Measurements from ENCODE around the gene DEAF1.
A peak's percentile ranks its signal among the peaks of the same experiment; 100 is the strongest.
"Not testable (repeated sequence)": the region's sequence is repeated elsewhere in the genome, so short reads cannot be mapped to it uniquely, and the experiment has no call there.

The DEAF1 gene

DNA sequence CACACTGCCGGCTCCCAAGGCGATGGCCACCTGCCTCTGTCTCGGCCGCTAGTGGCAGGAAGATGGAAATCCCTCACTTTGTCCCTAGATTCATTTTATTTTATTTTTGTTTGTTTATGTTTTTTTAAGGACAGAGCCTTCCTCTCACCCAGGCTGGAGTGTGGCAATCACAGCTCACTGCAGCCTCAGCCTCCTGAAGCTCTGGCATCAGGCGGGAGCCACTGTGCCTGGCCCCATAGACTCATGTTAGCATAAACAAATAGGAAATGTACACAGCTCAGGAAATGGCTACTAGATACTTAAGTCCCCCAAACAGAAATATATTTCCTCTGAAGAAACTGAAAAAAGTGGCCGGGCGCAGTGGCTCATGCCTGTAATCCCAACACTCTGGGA lies 4.1 kb upstream of the DEAF1 start:
- DNase-seq (ENCODE audit: low read depth) = no peak

DNA sequence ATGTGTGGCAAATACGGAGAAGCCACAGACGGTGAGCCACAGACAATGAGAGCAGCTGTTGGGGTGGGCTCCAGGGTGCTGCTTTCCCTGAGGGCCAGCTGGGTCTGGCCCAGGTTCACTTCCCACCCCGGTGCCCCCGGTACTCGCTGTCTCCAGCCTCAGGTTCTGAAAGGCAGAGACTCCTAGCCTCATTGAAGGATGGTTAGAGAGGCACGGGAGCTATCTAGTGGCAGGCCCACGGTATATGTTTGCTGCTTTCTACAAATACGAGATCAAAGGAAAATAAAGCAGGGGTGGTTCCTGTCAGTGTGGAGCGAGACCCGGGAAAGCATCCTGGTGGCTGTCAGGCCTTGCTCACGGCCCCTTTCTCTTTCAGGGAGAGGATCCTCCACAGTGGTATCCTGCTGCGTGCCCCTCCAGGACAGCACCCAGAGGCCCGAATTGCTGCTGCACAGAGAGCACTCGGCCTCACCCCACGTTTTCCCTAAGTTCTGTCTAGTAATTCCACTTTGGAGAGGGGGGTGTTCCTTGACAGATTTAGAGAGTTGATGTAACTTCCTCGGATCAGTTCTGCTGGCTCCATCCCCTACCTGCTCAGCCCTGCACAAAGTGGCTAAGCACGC lies 3.6 kb upstream of the DEAF1 start:
- DNase-seq (ENCODE audit: low read depth) = no peak

- DNase-seq (ENCODE audit: low read depth) = no peak
Observed at GRCh38 chr11:697811-698311, 2.8 kb upstream of the DEAF1 start.

DNA sequence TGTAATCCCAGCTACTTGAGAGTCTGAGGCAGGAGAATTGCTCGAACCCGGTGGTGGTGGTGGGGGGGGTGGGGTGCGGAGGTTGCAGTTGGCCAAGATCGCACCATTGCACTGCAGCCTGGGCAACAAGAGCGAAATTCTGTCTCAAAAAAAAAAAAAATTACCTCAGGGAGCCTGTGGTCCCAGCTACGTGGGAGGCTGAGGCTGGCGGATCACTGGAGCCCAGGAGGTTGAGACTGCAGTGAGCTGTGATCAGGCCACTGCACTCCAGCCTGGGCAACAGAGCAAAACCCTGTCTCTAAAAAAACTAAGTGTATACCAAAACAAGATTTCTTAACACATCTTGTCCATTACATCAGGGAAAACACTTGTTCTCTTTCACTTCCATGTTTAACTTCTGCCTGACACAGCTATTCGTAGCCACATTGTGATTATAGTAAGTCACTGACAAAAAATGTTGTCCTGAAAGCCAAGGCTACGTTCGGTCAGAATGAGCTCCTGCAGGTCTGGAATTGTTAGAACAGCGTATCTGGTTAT lies 2.0 kb upstream of the DEAF1 start:
- peak; percentile 72 for DNase-seq (ENCODE audit: low read depth)

- peak; percentile 88 for DNase-seq (ENCODE audit: low read depth)
Observed at GRCh38 chr11:695538-696248, 671 bp upstream of the DEAF1 start, which contains the start of gene TMEM80. Gene TMEM80 (plus strand): TSS chr11:695816. CDS start chr11:695828, 12 bp downstream.

DNA sequence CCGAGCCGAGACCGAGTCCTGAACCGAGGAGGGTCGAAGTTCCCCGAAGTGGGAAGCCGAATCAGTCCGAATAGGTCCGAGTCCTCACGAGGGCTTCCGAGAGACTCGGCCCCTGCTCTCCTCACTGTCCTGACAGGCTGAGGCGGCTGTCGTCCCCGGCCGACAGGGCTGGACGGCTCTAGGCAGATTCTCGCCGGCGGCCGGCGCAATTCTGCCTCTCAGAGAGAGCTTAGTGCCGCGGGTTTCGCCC lies 191 bp upstream of the DEAF1 start:
- DNase-seq (ENCODE audit: low read depth) = no peak

GRCh38 chr11:693887-694562 lies 997 bp downstream of the DEAF1 start:
- DNase-seq (ENCODE audit: low read depth) = no peak

- no peak for DNase-seq (ENCODE audit: low read depth)
Observed at GRCh38 chr11:693415-693831, 1.6 kb downstream of the DEAF1 start.

DNA sequence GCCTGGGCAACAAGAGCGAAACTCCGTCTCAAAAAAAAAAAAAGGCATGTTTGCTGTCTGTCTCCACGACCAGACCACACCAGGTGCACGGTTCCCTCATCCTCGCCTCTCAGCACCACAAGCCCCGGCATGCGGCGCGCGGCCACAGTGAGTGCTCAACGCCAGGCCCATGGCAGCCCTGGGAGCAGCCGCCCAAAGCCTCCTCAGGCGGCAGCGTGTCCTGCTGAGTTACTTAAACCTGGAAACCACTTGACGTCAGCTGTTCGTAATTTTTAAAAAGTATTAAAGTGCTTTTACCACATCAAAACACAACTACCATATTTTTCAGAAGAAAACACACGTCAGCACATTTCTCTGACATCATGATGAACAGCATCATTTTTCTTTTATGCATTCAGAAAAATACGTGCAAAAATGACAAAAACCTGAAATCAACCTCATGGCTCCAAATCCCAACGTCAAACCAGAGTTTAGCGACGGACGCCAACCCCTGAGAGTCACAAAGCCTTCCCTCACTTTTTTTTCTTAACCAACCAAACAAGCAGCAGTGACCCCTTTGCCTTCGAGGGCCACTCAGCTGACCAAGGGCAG lies 2.1 kb downstream of the DEAF1 start:
- DNase-seq (ENCODE audit: low read depth) = no peak

GRCh38 chr11:691710-692590 lies 3.1 kb downstream of the DEAF1 start:
- DNase-seq (ENCODE audit: low read depth) = no peak

GRCh38 chr11:690738-691633 lies 4.0 kb downstream of the DEAF1 start:
- DNase-seq (ENCODE audit: low read depth) = no peak

DNA sequence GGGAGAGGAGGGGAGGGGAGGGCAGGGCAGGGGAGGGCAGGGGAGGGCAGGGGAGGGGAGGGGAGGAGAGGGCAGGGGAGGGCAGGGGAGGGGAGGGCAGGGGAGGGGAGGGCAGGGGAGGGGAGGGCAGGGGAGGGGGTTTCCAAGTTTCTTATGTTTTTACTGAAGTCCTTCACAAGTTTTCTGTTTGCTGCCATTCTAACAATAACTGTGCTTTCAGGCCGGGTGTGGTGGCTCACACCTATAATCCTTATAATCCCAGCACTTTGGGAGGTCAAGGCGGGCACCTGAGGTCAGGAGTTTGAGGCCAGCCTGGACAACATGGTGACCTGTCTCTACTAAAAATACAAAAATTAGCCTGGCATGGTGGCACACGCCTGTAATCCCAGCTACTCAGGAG lies 4.8 kb downstream of the DEAF1 start:
- DNase-seq (ENCODE audit: low read depth) = not testable (repeated sequence)

GRCh38 chr11:689625-690024 lies 5.4 kb downstream of the DEAF1 start:
- no peak for DNase-seq (ENCODE audit: low read depth)

DNA sequence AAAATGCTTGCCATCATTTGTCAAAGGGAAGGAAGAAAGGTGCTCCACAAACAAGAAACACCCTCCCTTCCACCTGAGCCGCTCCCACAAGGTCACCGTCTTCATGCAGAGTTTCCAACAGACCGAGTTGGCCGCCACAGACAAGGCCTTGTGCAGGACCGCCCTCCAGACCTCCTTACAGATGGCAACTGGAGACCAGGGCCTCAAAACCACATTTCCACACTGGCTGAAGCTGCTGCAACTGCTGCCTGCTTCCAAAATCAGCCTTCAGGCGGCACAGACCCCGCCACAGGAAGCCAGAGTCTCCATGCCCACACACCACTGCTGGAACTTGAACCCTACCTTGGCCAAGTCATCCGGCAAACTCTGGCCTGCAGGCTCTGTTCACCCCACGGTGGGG lies 6.3 kb downstream of the DEAF1 start:
- no peak for DNase-seq (ENCODE audit: low read depth)

GRCh38 chr11:687751-688150 lies 7.3 kb downstream of the DEAF1 start:
- no peak for DNase-seq (ENCODE audit: low read depth)

- no peak for DNase-seq (ENCODE audit: low read depth)
Observed at GRCh38 chr11:686451-687243, 8.4 kb downstream of the DEAF1 start.

DNA sequence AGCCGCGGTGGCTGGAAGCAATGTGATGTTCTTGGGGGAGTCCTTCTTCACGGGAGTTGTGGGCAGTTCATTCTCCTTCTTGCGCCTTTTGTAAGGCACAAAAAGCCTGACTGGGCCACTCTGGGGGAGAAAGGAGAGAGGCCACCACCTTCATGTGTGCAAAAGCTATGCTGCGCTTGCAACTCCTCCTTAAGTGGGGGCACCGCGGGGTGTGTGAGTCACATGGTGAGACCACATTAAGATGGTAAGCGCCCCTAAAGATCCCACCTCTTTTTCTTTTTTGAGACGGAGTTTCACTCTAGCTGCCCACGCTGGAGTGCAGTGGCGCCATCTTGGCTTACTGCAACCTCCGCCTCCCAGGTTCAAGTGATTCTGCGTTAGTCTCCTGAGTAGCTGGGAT lies 14.1 kb downstream of the DEAF1 start:
- no peak for DNase-seq (ENCODE audit: low read depth)

DNA sequence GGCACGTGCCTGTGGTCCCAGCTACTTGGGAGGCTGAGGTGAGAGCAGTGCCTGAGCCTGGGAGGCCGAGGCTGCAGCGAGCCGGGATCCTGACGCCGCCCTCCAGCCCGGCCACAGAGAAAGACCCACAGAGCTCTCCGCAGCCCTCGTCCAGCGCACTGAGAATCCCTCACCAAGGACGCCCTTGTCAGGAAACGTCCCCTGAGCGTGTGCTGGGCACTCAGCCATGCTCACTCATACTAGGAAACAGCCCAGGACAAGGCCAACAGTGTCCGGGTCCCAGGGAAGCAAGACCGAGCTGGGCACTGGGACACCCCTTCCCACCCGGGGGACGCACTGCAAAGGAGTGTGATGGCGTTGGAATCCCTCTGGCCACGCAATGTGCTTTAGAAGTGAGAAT lies 14.5 kb downstream of the DEAF1 start:
- DNase-seq (ENCODE audit: low read depth) = no peak

- DNase-seq (ENCODE audit: low read depth) = no peak
Observed at GRCh38 chr11:679271-680207, 15.5 kb downstream of the DEAF1 start.

All from HS-5 (cell line).